ENCODE data around the gene KRTAP5-2. TPM values are rescaled to one million over a fixed set of nuclear protein-coding genes. Genes with fewer than 3 reads are reported as not detected.
"Not testable (repeated sequence)": the region's sequence is repeated elsewhere in the genome, so short reads cannot be mapped to it uniquely, and the experiment has no call there.

Gene KRTAP5-2
- total RNA-seq, 1 donor from 2014 or later: not detected

DNA sequence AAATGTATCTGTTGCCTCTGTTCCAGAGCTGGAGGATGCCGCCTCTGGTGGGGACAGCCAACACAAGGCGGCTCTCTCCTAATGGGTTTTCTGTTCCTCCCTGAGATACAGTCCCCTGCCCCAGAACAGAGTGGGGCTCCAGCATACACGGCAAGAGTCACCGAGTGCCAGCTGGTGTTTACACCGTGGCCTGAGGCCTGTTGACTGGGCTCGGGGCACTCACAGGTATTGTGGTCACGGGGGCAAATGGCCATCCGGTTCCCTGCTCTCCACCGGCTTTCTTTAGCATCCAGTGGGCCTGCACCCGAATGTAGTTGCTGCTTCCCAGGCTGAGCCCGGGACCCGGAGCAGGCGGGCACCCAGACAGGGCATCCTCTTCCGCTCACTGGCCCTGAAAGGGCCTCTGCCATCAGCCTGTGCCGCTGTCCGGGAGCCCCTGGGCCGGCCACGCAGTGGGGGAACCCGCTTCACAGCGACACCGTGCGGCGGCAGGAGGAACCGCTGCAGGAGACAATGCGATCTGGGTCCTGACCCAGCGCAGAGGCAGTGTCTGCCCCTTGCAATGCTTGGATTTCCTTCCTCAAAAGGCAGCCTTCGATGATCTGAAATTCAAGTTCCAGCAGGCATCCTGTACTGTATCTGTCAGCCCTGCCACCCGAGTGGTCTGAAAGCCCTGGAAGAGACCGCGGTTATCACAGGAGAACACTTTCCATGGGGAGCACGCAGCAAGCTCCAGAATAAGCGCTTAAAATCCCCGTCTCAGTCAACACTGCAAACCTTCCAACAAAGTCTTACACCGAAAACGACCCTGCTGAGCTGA lies 30.6 kb upstream of the KRTAP5-2 start:
- DNase-seq (ENCODE audit: low read depth in 2 of 2): peak in 1 of 2 donors; percentile 33

DNA sequence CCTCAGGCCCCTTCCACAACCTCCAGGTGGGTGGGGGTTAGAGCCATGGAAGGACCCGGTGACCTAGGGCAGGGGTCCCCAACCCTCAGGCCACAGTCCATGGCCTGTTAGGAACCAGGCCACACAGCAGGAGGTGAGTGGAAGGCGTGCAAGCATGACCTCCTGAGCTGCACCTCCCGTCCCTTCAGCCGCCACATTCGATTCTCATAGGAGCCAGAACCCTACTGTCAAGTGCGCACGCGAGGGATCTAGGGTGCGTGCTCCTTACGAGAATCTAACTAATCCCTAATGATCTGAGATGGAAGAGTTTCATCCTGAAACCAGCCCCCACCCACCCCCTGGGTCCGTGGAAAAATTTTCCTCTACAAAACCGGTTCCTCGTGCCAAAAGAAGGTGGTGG lies 27.4 kb upstream of the KRTAP5-2 start:
- no peak for DNase-seq (ENCODE audit: low read depth in 2 of 2)

DNA sequence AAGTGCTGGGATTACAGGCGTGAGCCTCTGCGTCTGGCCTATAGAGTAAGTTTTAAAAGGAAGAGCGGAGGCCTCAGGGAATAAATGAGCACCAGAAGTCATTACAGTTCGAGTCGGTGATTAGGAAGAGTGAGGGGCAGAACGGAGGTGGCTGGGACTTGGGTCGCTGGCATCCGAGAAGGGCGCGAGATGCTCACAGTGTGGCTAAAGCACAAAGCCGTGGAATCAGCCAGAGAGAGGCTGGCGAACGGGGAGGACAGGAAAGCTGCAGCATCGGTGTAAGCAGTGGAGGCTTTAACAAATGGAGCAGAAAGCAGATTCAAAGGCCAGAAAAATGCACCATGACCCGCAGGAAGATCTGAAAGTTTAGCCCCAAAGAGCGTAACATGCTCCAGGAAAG lies 26.5 kb upstream of the KRTAP5-2 start:
- no peak for DNase-seq (ENCODE audit: low read depth in 2 of 2)

DNA sequence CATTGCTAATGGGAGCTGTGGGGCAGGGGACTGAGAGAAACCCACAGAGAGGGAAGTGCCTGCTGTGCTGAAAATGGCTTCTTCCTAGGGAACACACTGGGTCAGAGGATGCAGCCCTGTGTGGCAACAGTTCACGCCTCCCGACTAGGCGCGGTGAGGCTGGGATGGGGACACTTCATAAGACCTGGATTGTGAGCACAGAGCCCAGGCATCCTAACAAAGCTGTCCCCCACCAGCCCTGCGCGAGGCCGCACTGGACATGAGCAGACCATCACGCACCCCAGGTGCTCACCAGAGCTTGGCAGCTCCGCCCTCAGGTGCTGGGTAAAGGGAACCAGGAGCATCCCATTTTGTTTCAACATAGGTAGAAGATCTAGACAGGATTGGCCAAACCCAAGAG lies 25.6 kb upstream of the KRTAP5-2 start:
- no peak for DNase-seq (ENCODE audit: low read depth in 2 of 2)

DNA sequence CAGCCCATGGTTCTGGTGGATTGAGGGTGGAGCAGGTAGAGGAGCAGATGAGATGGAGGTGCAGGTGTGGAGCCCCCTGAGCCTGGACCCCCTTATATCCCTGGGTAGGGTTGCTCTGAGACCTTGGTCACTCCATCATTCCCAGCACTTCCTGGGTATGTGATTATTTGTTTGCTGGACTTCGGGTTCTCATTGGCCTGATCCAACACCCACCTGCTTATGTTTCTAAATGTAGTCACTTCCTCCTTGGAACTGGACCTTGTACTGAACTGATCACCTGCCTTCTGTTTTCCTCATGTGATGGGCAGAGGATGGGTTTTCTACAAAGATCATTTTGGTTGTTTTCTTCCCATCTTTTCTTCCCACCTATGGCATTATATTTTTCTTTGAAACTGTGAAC lies 24.0 kb upstream of the KRTAP5-2 start, which contains the start of gene KRTAP5-4:
KRTAP5-4 (minus strand) TSS at position 53 of the 400 bp plus-strand sequence; CDS start at position 8, 45 bp downstream.
- no peak for DNase-seq (ENCODE audit: low read depth in 2 of 2)

DNA sequence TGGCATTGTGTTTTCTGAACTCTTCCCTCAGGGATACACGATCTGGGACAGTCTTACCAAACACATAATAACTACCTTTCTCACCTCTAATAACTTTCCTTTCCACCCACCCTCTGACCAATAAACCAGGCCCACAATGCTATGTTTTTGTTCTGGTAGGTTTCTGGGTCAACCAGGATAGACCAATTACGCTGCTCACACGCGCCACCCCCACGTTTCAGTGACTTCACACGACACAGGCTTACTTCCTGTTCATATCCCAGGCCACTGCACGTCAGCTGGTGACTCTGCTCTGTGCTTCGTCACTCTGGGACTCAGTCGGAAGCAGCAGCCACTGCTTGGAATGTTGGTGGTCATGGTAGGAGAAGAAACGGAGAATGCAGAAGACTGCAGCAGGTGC lies 21.4 kb upstream of the KRTAP5-2 start:
- no peak for DNase-seq (ENCODE audit: low read depth in 2 of 2)

DNA sequence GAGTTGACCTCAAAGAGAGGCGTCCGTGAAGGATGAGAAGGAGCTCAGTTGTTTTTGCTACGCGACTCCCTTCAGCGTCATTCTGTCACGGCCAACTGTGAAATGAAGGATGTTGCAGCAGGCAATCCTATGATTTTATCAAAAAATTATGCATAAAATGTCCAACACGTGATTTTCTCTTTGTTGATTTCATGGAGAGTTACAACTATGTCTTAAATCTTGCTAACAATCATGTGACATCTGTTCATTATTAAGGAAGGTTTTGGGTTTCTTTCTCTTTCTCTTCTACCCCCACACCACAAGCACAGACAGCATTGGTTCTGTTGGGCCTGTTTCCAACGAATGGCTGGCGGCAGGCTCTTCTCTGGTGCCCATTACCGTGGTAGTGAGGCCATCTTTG lies 20.1 kb upstream of the KRTAP5-2 start:
- no peak for DNase-seq (ENCODE audit: low read depth in 2 of 2)

DNA sequence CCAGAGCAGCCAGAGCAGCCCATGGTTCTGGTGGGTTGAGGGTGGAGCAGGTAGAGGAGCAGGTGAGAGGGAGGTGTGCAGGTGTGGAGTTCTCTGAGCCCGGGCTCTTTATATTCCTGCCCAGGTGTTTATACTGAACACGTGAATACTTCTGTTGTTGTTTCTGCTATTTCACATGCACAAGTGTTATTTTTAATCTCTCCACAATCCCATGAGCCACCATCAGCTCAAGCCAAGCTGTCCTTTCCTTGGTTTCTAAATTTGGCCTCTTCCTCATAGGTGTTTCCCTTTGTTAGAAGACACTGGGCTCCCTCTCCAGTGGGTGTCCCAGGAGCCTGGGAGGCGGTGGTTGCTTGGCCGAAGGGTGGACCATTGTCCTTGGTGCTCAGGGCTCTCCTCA lies 10.3 kb upstream of the KRTAP5-2 start, which contains the start of gene KRTAP5-3:
KRTAP5-3 (minus strand) TSS at position 101 of the 400 bp plus-strand sequence; CDS start at position 23, 78 bp downstream.
- no peak for DNase-seq (ENCODE audit: low read depth in 2 of 2)

DNA sequence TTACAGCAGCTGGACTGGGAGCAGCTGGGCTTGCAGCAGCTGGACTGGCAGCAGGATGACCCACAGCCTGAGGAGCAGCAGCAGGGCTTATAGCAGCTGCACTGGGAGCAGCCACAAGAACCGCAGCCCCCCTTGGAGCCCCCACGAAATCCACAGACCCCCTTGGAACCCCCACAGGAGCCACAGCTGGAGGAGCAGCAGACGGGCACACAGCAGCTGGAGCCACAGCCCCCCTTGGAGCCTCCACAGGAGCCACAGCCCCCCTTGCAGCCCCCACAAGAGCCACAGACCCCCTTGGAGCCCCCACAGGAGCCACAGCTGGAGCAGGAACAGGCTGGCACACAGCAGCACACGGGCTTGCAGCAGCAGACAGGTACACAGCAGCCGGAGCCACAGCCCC lies 9.8 kb upstream of the KRTAP5-2 start:
- not testable (repeated sequence) for DNase-seq (ENCODE audit: low read depth in 2 of 2)

DNA sequence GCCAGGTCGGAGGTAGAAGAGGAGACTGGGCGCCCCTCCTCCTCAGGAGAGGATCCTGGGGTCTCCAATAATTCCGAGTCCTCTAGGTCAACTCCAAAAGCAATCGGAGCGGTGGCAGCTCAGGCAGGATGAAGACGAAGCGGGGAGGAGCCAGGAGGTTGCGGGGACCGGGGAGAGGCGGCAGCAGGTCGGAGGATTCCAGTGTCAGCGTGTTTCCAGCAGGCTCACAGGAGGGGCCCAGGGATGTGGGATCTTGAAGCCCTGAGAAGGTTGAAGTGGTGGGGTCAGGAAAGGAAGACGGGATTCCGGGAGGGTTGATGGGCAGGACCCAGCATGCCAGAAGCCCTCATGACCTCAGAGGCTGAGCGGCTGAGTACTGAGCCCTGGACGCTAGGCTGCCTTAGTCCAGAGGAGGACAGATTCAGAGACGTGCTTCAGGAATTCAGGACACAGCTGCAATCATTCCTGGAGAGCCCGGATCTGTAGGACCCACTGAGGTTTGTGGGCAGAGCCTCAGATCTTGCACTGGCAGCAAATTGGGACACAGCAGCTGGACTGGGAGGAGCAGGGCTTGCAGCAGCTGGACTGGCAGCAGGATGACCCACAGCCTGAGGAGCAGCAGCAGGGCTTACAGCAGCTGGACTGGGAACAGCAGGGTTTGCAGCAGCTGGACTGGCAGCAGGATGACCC lies 9.2 kb upstream of the KRTAP5-2 start:
- not testable (repeated sequence) for DNase-seq (ENCODE audit: low read depth in 2 of 2)

DNA sequence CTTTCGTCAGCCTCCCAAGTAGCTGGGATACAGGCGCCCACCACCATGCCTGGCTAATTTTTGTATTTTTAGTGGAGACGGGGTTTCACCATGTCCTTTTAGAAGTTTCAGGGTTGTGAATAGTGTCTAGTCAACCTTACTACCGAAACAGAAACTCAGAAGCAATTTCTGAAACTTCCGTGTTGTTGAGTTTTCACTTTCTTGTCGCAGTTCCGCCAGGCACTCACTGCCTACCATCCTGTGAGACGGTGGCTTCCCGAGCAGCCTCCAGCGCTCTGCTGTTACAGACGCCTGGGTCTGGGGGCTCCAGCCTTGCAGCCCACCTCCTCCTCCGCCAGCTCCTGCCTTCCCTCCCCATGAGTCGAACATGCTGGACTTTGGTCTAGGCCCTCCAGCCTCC lies 7.8 kb upstream of the KRTAP5-2 start:
- not testable (repeated sequence) for DNase-seq (ENCODE audit: low read depth in 2 of 2)

DNA sequence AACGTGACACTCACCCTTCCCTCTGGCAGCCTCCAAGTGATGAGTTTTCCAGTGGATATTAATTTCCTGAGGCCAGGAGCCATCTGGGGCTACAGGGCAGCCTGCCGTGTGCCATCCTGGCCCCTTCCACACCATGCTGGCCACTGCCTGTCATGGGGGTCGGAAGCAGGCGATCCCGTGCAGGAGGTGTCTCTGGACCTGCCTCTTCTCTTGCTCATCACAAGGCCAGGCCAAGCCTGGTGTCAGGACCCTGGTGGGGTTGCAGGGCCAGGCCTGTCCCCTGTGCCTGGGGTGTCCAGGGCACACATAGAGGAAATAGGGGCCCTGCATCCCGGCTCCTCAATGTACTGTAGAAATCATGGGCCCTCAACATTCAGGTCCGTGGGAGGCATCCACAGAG lies 6.6 kb upstream of the KRTAP5-2 start:
- no peak for DNase-seq (ENCODE audit: low read depth in 2 of 2)

DNA sequence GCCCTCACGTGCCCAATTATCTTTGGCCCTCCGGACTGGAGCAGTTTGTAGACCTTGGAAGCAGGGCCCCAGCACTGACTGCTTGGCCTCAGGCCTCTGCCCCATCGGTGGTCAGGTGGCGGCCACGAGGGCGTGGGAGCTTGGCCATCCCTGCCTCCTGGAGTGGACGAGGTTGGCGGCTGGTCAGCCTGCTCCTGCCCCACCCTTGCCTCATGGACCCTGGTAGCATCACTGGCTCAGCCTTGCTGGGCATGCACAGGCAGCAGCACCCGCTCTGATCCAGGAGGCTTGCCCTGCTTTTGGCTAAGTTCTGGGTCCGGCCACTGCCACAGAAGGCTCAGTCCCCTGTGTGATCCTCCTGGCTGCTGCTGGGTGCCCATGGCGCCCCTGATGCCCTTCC lies 6.1 kb upstream of the KRTAP5-2 start:
- no peak for DNase-seq (ENCODE audit: low read depth in 2 of 2)

DNA sequence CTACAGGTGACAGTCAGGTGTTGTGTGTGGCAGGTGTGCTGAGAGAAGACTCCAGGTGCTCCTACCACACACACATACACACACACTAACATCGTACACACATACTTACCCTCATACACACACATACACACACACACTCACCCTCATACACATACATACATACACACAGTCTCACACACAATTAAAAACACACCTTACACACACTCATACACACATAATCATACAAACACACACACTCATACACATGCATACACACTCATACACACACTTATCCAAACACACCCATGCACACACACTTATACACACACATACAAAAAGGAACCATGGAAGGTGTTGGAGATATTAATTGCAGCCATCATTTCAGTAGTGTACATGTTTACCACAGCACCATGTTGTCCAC lies 5.5 kb upstream of the KRTAP5-2 start:
- no peak for DNase-seq (ENCODE audit: low read depth in 2 of 2)

DNA sequence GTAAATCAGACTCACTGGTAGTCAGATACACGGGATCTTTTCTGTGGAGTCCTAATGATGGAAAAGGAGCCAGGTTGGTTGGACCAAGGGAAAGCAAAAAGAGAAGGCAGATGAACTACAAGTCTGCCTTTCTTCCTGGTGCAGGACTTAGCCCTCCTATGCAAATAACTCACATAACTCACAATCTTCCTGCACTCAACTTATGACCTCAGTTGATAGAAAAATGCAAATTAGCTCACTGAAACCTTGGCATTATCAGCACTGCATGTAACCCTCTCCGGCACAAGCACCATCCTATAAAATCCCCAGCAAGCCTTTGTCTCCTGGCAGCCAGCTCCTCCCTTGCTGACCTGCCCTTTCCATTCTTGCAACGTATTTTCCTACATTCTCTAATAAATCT lies 3.6 kb upstream of the KRTAP5-2 start:
- DNase-seq (ENCODE audit: low read depth in 2 of 2): not testable (repeated sequence)

DNA sequence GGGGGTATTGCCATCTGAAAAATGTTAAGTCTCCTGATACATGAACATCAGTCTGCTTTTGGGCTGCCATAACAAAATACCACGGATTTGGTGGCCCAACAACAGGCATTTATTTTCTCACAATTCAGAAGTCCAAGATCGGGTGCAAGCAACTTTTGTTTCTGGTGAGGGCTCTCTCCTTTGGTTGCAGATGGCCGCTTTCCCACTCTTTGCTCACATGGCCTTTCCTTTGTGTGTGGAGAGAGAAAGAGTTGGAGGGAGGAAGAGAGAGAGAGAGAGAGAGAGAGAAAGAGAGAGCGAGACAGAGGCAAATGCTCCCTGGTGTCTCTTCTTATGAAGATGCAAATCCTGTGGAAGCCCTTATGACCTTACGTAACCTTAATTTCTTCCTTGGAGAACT lies 2.5 kb upstream of the KRTAP5-2 start:
- no peak for DNase-seq (ENCODE audit: low read depth in 2 of 2)

DNA sequence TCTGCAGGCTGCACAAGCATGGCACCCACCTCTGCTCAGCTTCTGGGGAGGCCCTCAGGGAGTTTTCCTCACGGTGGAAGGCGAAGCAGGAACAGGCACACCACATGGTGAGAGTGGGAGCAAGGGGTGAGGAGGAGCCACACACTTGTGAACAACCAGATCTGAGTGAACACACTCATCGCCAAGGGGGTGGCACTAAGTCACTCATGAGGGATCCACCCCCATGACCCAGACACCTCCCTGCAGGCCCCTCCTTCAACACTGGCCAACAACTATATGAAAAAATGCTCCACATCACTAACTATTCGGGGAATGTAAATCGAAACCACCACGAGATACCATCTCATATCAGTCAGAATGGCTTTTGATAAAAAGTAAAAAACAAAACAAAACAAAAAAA lies 722 bp upstream of the KRTAP5-2 start:
- DNase-seq (ENCODE audit: low read depth in 2 of 2): no peak

DNA sequence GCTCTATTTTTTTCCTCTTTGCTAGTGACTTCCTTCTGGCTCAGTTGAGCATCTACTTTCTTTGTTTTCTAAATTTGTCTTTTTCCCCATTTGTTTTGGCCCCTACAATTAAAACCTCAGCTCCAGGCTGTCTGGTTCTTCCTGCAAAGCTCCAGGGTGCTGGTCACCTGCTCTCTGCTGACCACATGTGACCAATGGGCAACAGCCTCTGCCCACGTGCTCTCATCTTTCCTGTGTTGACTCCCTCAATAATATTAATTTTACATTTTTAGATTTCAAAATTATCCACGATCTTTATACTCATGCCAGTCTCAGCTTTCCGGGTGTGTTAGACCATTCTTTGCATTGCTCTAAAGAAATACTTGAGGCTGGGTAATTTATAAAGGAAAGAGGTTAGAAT lies 312 bp upstream of the KRTAP5-2 start:
- not testable (repeated sequence) for DNase-seq (ENCODE audit: low read depth in 2 of 2)

DNA sequence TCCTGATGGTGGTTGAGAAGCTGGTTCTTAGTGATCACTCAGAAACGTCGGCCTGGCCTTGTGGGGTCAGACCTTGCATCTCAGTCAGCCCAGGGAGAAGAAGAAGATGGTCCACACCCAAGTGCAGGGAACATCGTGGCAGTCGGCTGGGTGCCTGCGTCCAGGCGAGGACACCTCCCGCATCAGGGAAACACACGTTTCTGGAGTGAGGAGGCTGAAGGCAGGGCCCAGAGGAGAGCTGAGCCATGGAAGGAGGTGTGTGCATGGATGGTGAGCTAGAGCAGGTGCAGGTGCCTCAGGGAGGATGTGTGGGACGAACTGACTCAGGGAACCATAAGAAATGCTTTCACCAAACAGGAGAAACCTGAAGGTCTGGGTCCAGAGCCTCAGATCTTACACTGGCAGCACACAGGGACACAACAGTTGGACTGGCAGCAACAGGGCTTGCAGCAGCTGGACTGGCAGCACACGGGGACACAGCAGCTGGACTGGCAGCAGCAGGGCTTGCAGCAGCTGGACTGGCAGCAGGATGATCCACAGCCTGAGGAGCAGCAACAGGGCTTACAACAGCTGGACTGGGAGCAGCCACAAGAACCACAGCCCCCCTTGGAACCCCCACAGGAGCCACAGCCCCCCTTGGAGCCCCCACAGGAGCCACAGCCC lies 632 bp downstream of the KRTAP5-2 start:
- no peak for DNase-seq (ENCODE audit: low read depth in 2 of 2)

DNA sequence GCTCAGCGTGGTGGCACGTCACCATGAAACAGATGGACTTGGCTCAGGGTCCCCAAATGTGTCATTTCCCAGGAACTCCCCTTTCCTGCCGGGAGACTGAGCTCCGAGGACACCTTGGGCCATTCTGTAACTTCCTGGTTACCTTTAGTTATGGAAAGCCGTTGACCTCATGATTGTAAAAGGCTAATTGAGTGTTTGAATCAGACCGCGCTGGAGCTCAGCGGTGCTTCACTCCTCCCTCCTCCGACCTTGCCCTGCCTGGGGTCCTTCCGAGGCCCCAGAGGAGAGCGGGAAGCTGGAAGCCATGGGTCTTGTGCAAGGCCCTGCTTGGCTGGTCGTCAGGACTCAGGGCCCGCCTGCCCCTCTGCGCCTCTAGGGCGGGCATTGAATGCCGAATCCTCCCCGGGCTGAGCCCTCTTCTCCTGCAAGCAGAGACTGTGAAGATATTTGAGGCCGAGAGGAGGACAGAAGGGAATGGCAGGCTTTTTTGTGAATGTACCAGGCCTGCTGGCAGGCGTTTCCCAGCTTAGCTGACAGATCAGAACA lies 1.4 kb downstream of the KRTAP5-2 start:
- peak in 1 of 2 donors; percentile 45 for DNase-seq (ENCODE audit: low read depth in 2 of 2)

DNA sequence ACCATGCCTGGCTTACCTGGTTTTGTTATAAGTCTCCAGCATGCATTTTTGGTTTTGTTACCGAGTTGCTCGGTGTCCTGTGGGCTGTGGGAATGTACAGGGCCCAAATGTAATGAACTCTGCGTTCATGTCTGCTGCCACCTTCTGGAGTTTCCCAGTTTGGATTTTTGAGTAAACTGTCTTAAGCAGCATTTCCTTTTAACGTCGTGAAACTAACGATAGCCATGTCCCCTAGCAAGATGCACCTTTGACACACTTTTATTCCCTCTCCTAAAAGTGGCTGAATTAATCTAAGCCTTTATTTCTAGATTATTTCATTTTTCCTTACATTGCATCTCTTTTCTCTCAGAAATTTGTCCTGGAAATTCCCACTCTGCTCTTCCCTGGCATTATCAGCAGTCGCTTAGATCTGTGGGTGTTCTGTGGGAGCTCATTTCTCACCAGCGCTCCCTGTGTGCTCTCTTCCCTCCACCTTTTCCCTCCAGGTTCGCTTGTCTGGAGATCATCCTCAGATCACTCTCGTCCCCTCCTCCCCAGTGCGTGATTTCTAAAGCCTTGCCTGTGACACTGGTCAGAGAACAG lies 2.0 kb downstream of the KRTAP5-2 start:
- DNase-seq (ENCODE audit: low read depth in 2 of 2): not testable (repeated sequence)

DNA sequence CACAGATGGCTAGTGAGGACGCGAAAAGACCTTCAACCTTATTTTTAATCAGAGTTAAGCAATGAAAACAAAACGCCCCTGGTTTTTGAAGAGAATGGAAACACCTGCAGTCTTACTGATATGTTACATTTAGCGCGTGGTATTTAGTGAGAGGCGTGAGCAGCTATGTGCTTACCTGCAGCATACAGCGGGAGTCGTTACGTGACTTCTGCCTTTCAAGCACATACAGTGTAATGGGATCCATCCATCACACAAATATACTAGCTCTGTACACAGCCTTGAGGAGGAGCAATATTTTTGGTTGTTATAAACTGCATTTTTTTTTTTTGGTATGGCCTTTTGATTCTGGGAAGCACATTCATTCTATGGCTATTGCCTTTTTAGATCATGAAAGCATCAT lies 5.5 kb downstream of the KRTAP5-2 start:
- DNase-seq (ENCODE audit: low read depth in 2 of 2): no peak
